HFF-Myc (cell line): ENCODE data around the gene ELMO1.

ENCODE experiments used
- DNase-seq: peaks from one replicate; pipeline ENCODE4 v3.0.0-alpha.2; 2011; ENCODE audit warnings: low read depth; ENCODE audit errors: extremely low read depth
- H3K4me3 ChIP-seq: replicated peaks from 2 replicates; pipeline ENCODE4 v1.5.1; 2011; ENCODE audit warnings: low read depth, mild to moderate bottlenecking, control low read depth, low read length
- CTCF ChIP-seq: IDR thresholded peaks from 2 replicates; pipeline ENCODE4 v1.5.1; 2012; ENCODE audit warnings: mild to moderate bottlenecking, low read depth, low read length, control low read depth; ENCODE audit errors: missing control alignments

The ELMO1 gene

GRCh38 chr7:37211097-37211880 is 237.4 kb downstream of the ELMO1 start:
- no peak for TF ChIP-seq CTCF
- DNase-seq: peak; percentile 5
- no peak overlapping the region for H3K4me3 ChIP-seq

GRCh38 chr7:37209195-37209594 is 239.5 kb downstream of the ELMO1 start:
- TF ChIP-seq CTCF: no peak
- no peak for DNase-seq
- H3K4me3 ChIP-seq: no peak overlapping the region

- no peak for DNase-seq
- no peak overlapping the region for H3K4me3 ChIP-seq
- peak; percentile 37 for TF ChIP-seq CTCF
Observed at GRCh38 chr7:37208528-37208927, 240.1 kb downstream of the ELMO1 start.

GRCh38 chr7:37206192-37206591 is 242.5 kb downstream of the ELMO1 start:
- no peak overlapping the region for H3K4me3 ChIP-seq
- no peak for DNase-seq

GRCh38 chr7:37205451-37205850 is 243.2 kb downstream of the ELMO1 start:
- no peak overlapping the region for H3K4me3 ChIP-seq
- no peak for TF ChIP-seq CTCF
- no peak for DNase-seq

More at GRCh38 chr7:37206192-37206591, 242.5 kb downstream of the ELMO1 start:
- no peak for TF ChIP-seq CTCF

GRCh38 chr7:37201876-37202198 is 246.8 kb downstream of the ELMO1 start:
- H3K4me3 ChIP-seq: no peak overlapping the region
- no peak for DNase-seq
- no peak for TF ChIP-seq CTCF
